CD1c-positive myeloid dendritic cell (primary cell): ENCODE data around the gene FSTL1.

Experiments
- DNase-seq: peaks from one replicate; pipeline ENCODE4 v3.0.0-alpha.2; 2016; ENCODE audit errors: extremely low spot score

Gene FSTL1

GRCh38 chr3:120450600-120451271 is at the start of gene FSTL1:
Gene FSTL1 (minus strand): TSS chr3:120450992. CDS start chr3:120450746, 246 bp downstream.
- peak; percentile 23 for DNase-seq

- peak; percentile 24 for DNase-seq
Observed at GRCh38 chr3:120498556-120499346, 48.0 kb upstream of the FSTL1 start.

GRCh38 chr3:120497818-120498217 is 47.0 kb upstream of the FSTL1 start:
- no peak for DNase-seq

- no peak for DNase-seq
Observed at GRCh38 chr3:120497336-120497735, 46.5 kb upstream of the FSTL1 start.

- no peak for DNase-seq
Observed at GRCh38 chr3:120496278-120497002, 45.6 kb upstream of the FSTL1 start.

GRCh38 chr3:120495809-120496208 is 45.0 kb upstream of the FSTL1 start:
- no peak for DNase-seq

GRCh38 chr3:120492103-120492502 is 41.3 kb upstream of the FSTL1 start:
- DNase-seq: no peak

- no peak for DNase-seq
Observed at GRCh38 chr3:120489421-120489820, 38.6 kb upstream of the FSTL1 start.

GRCh38 chr3:120488296-120488695 is 37.5 kb upstream of the FSTL1 start:
- DNase-seq: no peak

- DNase-seq: no peak
Observed at GRCh38 chr3:120487191-120487650, 36.4 kb upstream of the FSTL1 start.

- no peak for DNase-seq
Observed at GRCh38 chr3:120481081-120481480, 30.3 kb upstream of the FSTL1 start.

GRCh38 chr3:120477781-120478180 is 27.0 kb upstream of the FSTL1 start:
- no peak for DNase-seq

- DNase-seq: no peak
Observed at GRCh38 chr3:120475722-120476377, 25.1 kb upstream of the FSTL1 start.

GRCh38 chr3:120473896-120474675 is 23.3 kb upstream of the FSTL1 start:
- no peak for DNase-seq

GRCh38 chr3:120473389-120473788 is 22.6 kb upstream of the FSTL1 start:
- DNase-seq: no peak

- no peak for DNase-seq
Observed at GRCh38 chr3:120472121-120472844, 21.5 kb upstream of the FSTL1 start.

GRCh38 chr3:120471643-120472042 is 20.9 kb upstream of the FSTL1 start:
- no peak for DNase-seq

- DNase-seq: no peak
Observed at GRCh38 chr3:120470870-120471269, 20.1 kb upstream of the FSTL1 start.

GRCh38 chr3:120469882-120470301 is 19.1 kb upstream of the FSTL1 start:
- DNase-seq: no peak

- no peak for DNase-seq
Observed at GRCh38 chr3:120469440-120469839, 18.6 kb upstream of the FSTL1 start.
